K562 (cell line): Measurements from ENCODE around the gene MRPS24. TPM values are rescaled to one million over a fixed set of nuclear protein-coding genes. Genes with fewer than 3 reads are reported as not detected.
A peak's percentile ranks its signal among the peaks of the same experiment; 100 is the strongest.

Experiments
- CCAR2 ChIP-seq: fragments of 200-400 bp; formaldehyde crosslinking; IDR thresholded peaks from 2 replicates; pipeline ENCODE4 v1.6.1; 2017; ENCODE audit warnings: mild to moderate bottlenecking, low read depth, low read length
- CEBPG ChIP-seq, 3 experiments: fragments of 200-800 bp in 1 of 3; sonication (Bioruptor generic) in 1 of 3; sonication (generic) in 1 of 3; formaldehyde crosslinking in 1 of 3; IDR thresholded peaks in 2 of 3; conservative IDR thresholded peaks in 1 of 3; 2 replicates each; pipeline versions ENCODE4 v1.6.1 to v1.8.0; 2016 to 2022; ENCODE audit warnings: missing compliant biosample characterization in 2 of 3, missing genetic modification characterization in 2 of 3, mild to moderate bottlenecking in 1 of 3, missing genetic modification reagents in 1 of 3
- CGGBP1 ChIP-seq: fragments of 250-450 bp; sonication (Bioruptor Pico); IDR thresholded peaks from 2 replicates; pipeline ENCODE4 v1.9.0; 2021; ENCODE audit warnings: mild to moderate bottlenecking
- CUX1 ChIP-seq: fragments of 200-800 bp; sonication (Bioruptor generic); IDR thresholded peaks from 2 replicates; pipeline ENCODE4 v1.6.1; 2016; ENCODE audit warnings: missing genetic modification characterization, missing compliant biosample characterization
- EP400 ChIP-seq: fragments of 450-650 bp; IDR thresholded peaks from 2 replicates; pipeline ENCODE4 v1.6.1; 2017; ENCODE audit warnings: antibody characterized with exemption, mild to moderate bottlenecking, moderate library complexity
- FOXJ2 ChIP-seq: fragments of 200-800 bp; sonication (Bioruptor generic); IDR thresholded peaks from 2 replicates; pipeline ENCODE4 v1.6.1; 2016; ENCODE audit warnings: missing genetic modification characterization, missing compliant biosample characterization
- IRF9 ChIP-seq: fragments of 450-650 bp; IDR thresholded peaks from 2 replicates; pipeline ENCODE4 v1.6.1; 2016; ENCODE audit warnings: missing biosample characterization, missing genetic modification characterization
- NONO ChIP-seq, 2 experiments: fragments of 200-400 bp in 1 of 2; fragments of 450-650 bp in 1 of 2; formaldehyde crosslinking in 1 of 2; IDR thresholded peaks; 2 replicates each; pipeline ENCODE4 v1.6.1; 2017; ENCODE audit warnings: low read depth in 2 of 2, mild to moderate bottlenecking in 2 of 2, moderate library complexity in 2 of 2, low read length in 1 of 2
- SIX5 ChIP-seq, 2 experiments: IDR thresholded peaks; 2 replicates each; pipeline ENCODE4 v1.6.1; 2011; ENCODE audit warnings: low read length in 2 of 2, borderline replicate concordance in 1 of 2, low read depth in 1 of 2, mild to moderate bottlenecking in 1 of 2, moderate library complexity in 1 of 2; ENCODE audit not compliant: insufficient read depth in 1 of 2
- STAG1 ChIP-seq: sonication (generic); formaldehyde crosslinking; IDR thresholded peaks from 2 replicates; pipeline ENCODE4 v1.5.0; 2020; ENCODE audit warnings: missing genetic modification reagents, borderline replicate concordance
- XRCC4 ChIP-seq: IDR thresholded peaks from one replicate; pipeline ENCODE4 v1.6.1; 2011; ENCODE audit not compliant: insufficient read depth, insufficient read length; ENCODE audit errors: extremely low read depth
- ZNF124 ChIP-seq: sonication (generic); formaldehyde crosslinking; IDR thresholded peaks from 2 replicates; pipeline ENCODE4 v1.8.1; 2022; ENCODE audit warnings: missing genetic modification reagents
- ZNF23 ChIP-seq: fragments of 250-450 bp; sonication (Bioruptor Pico); IDR thresholded peaks from 2 replicates; pipeline ENCODE4 v1.4.0; 2020; ENCODE audit warnings: mild to moderate bottlenecking
- ZNF398 ChIP-seq: fragments of 250-450 bp; sonication (Bioruptor Pico); IDR thresholded peaks from 2 replicates; pipeline ENCODE4 v1.8.0; 2021; ENCODE audit warnings: moderate library complexity, mild to moderate bottlenecking, inconsistent platforms
- ZNF561 ChIP-seq: fragments of 450-650 bp; formaldehyde crosslinking; conservative IDR thresholded peaks from 2 replicates; pipeline ENCODE4 v1.4.0; 2020; ENCODE audit warnings: mild to moderate bottlenecking, moderate library complexity
- polyA plus RNA-seq, 8 experiments: library from polyadenylated mRNA; depleted of rRNA in 4 of 8; stranded (reverse) in 5 of 8; unstranded in 3 of 8; fragments of >200 nt; fragmentation: Nextera tagmentation in 2 of 8; fragmentation: Illumina TruSeq in 1 of 8; extraction: Ambion mirVana in 2 of 8; extraction: Trizol in 1 of 8; gene quantifications; 2 replicates each; pipeline versions ENCODE4 v1.2.1 to v1.2.3, GENCODE V29; 2011 to 2014; ENCODE audit warnings: inconsistent platforms in 1 of 8, missing spikeins in 1 of 8
- total RNA-seq, 7 experiments: library from RNA; depleted of rRNA in 6 of 7; stranded (reverse); fragments of >200 nt in 6 of 7; fragmentation: Illumina TruSeq in 2 of 7; extraction: Trizol in 2 of 7; gene quantifications; 2 replicates each; pipeline versions ENCODE4 v1.2.1 to v1.2.3, GENCODE V29; 2011 to 2021; ENCODE audit warnings: low replicate concordance in 1 of 7

The MRPS24 gene
- total and polyA plus RNA-seq, 9 of the 15 experiments (the other 6 are each of a cell fraction or from before 2014, with no cell fraction given) = 51.4 to 214 (median 169) TPM

GRCh38 chr7:43834463-43835251 lies 34.7 kb downstream of the MRPS24 start (continued):
- TF ChIP-seq CGGBP1 (CRISPR knock-in tag) (no peak), EP400 (0 out of 2 replicates have a peak, but pooled peaks have one; percentile 44), XRCC4 (no peak), CUX1 (CRISPR knock-in tag) (no peak), ZNF124 (CRISPR knock-in tag) (no peak), ZNF398 (no peak), FOXJ2 (tag) (no peak), ZNF561 (CRISPR knock-in tag) (no peak), IRF9 (tag) (no peak), CEBPG (CRISPR knock-in tag; IDR thresholded peaks at IDR 0.05) (no peak), CEBPG (tag; conservative IDR thresholded peaks at IDR 0.05 in 1 of 2, IDR thresholded peaks at IDR 0.05 in 1 of 2) (no peak), STAG1 (no peak), ZNF23 (CRISPR knock-in tag) (no peak), SIX5 (IDR thresholded peaks at IDR 0.05; ENCODE audit: borderline replicate concordance in 1 of 2, insufficient read depth in 1 of 2, low read depth in 1 of 2, low read length in 2 of 2) (no peak), CCAR2 (no peak), NONO (IDR thresholded peaks at IDR 0.05; ENCODE audit: low read depth in 2 of 2, low read length in 1 of 2) (no peak)
